Type B pancreatic cell (in vitro differentiated cells): ENCODE data around the gene PMPCA. TPM values are rescaled to one million over a fixed set of nuclear protein-coding genes. Genes with fewer than 3 reads are reported as not detected.

Experiments used
- DNase-seq: peaks from one replicate; pipeline ENCODE4 v3.0.0; 2021; ENCODE audit warnings: mixed read lengths; ENCODE audit not compliant: unreplicated experiment; ENCODE audit errors: extremely low spot score
- H3K27ac Mint-ChIP-seq: 2 replicates; pipeline ENCODE4 v1.8.0; 2021; ENCODE audit warnings: mild to moderate bottlenecking, mixed read lengths
- H3K27me3 Mint-ChIP-seq: 2 replicates; pipeline ENCODE4 v1.8.0; 2021; ENCODE audit warnings: mixed read lengths
- H3K36me3 Mint-ChIP-seq: 2 replicates; pipeline ENCODE4 v1.8.0; 2021; ENCODE audit warnings: mixed read lengths
- H3K4me1 Mint-ChIP-seq: one replicate; pipeline ENCODE4 v1.8.0; 2021; ENCODE audit warnings: mixed read lengths; ENCODE audit not compliant: unreplicated experiment
- H3K4me3 Mint-ChIP-seq: 2 replicates; pipeline ENCODE4 v1.8.0; 2021; ENCODE audit warnings: mild to moderate bottlenecking, mixed read lengths
- H3K9me3 Mint-ChIP-seq: 2 replicates; pipeline ENCODE4 v1.8.0; 2021; ENCODE audit warnings: mixed read lengths
- total RNA-seq: library from RNA; stranded (reverse); gene quantifications from 2 replicates; pipeline ENCODE4 v1.2.1, GENCODE V29; 2021; ENCODE audit warnings: low replicate concordance
- TF ChIP-seq, protein P1 (sequence below): fragments of 200-600 bp; sonication (generic); conservative IDR thresholded peaks from 2 replicates; pipeline ENCODE4 v1.5.0; 2021; ENCODE audit warnings: antibody characterized with exemption, mild to moderate bottlenecking

PMPCA gene
- total RNA-seq, 1 donor from 2014 or later: 68.1 TPM

DNA sequence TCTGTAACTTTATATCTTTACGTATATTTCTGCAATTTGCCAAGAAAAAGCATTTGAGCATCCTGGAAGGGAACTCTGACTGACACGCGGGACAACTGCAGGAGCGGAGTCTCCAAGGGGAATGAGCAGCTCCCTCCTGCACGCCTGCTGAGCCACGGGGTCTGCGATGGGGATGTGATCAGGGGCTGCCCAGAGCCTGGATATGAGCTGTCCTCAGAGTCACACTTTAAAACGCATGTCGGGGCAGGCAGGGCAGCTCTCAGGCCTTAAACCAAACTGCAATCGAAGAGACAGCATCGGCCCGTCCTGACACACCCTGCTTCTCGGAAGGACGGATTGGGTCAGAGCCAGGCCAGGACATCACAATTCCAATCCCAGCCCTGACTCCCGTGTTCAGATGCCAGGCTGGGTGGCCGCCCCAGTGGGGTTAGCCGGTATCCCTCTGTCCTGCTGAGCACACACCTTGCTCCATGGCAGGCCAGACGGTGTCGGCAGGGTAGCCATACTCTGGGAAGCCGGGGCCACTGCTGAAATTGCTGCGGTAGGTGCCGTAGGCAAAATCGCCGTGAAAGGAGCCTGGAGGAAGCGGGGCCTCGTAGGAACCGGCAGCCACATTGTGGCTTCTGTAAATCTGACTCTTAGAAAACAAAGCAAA, 55.2 kb downstream of the PMPCA start:
- H3K4me1 Mint-ChIP-seq: no peaks in the 10 kb centered on the region
- H3K36me3 Mint-ChIP-seq: peaks cover 15% of the 10 kb centered on the region
- DNase-seq: no peak
- H3K27ac Mint-ChIP-seq: no peak overlapping the region
- H3K9me3 Mint-ChIP-seq: no peaks in the 10 kb centered on the region
- H3K27me3 Mint-ChIP-seq: no peaks in the 10 kb centered on the region
- no peak overlapping the region for H3K4me3 Mint-ChIP-seq
- TF ChIP-seq, protein P1, sequence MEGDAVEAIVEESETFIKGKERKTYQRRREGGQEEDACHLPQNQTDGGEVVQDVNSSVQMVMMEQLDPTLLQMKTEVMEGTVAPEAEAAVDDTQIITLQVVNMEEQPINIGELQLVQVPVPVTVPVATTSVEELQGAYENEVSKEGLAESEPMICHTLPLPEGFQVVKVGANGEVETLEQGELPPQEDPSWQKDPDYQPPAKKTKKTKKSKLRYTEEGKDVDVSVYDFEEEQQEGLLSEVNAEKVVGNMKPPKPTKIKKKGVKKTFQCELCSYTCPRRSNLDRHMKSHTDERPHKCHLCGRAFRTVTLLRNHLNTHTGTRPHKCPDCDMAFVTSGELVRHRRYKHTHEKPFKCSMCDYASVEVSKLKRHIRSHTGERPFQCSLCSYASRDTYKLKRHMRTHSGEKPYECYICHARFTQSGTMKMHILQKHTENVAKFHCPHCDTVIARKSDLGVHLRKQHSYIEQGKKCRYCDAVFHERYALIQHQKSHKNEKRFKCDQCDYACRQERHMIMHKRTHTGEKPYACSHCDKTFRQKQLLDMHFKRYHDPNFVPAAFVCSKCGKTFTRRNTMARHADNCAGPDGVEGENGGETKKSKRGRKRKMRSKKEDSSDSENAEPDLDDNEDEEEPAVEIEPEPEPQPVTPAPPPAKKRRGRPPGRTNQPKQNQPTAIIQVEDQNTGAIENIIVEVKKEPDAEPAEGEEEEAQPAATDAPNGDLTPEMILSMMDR: no peak

DNA sequence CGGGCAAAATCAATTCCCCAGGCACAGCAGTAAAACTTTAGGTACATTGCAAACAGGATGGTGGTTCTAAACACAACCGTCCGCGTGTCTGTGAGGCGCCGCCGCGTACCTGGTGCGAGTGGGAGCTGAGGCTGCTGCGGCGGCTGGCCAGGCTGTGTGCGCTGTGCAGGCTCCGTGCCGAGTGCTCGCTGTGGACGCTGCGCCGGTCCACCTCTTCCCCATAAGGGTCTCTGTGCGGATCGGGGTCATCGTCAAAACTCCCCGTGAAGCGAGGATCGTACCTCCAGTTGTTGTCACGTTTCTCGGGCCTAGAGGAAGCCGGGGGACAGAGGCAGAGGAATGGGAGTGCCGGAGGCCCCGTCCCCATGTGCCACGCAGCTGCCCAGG, 55.7 kb downstream of the PMPCA start:
- no peaks in the 10 kb centered on the region for H3K4me1 Mint-ChIP-seq
- TF ChIP-seq, protein P1: no peak
- DNase-seq: no peak
- peaks cover 15% of the 10 kb centered on the region for H3K36me3 Mint-ChIP-seq
- H3K27me3 Mint-ChIP-seq: no peaks in the 10 kb centered on the region
- no peaks in the 10 kb centered on the region for H3K9me3 Mint-ChIP-seq
- H3K27ac Mint-ChIP-seq: no peak overlapping the region
- no peak overlapping the region for H3K4me3 Mint-ChIP-seq

DNA sequence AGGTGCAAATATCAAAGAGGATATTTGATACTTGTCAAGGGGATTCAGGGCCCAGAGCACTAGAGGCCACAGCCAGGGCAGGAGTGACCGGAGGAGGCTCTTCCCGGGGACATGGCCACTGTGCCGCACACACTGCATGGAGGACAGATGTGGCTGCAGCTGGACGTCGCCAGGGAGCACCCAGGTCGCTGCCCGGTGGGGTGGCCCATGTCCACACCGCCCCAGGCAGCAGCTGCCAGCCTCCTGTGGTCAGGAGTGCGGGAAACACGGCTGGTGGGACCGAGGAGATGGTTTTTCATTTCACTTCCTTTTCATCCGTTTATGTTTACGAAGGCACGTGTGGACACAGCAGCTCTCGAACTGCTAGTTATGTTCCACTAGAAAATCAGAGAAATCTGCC, 57.3 kb downstream of the PMPCA start:
- no peak overlapping the region for H3K27ac Mint-ChIP-seq
- peaks cover 15% of the 10 kb centered on the region for H3K36me3 Mint-ChIP-seq
- no peaks in the 10 kb centered on the region for H3K4me1 Mint-ChIP-seq
- H3K9me3 Mint-ChIP-seq: no peaks in the 10 kb centered on the region
- DNase-seq: no peak
- TF ChIP-seq, protein P1: no peak
- H3K4me3 Mint-ChIP-seq: no peak overlapping the region
- H3K27me3 Mint-ChIP-seq: no peaks in the 10 kb centered on the region

DNA sequence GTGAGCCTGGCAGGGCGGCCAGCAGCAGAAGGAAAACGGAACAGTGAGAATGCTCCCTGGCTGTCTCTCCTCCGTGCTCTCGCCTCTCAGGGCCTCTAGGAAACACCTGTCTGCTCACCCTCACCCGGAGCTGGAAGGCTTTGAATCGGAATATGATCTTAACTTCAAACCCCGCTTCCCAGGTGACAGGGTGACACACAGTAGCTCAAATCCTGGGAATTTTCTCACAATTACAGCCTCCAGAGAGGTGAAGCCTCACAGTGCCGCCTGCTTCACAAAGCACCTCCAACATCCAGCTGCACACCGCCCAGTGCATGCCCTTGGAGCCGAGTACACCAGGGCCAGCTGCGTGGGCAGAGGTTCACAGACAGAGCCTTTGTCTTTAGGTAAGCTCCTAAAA, 59.9 kb downstream of the PMPCA start:
- Mint-ChIP-seq H3K36me3 (peaks cover 7% of the 10 kb centered on the region), H3K4me3 (no peak overlapping the region), H3K27ac (no peak overlapping the region), H3K9me3 (no peaks in the 10 kb centered on the region), H3K4me1 (no peaks in the 10 kb centered on the region), H3K27me3 (no peaks in the 10 kb centered on the region)
- TF ChIP-seq, protein P1: no peak
- no peak for DNase-seq

DNA sequence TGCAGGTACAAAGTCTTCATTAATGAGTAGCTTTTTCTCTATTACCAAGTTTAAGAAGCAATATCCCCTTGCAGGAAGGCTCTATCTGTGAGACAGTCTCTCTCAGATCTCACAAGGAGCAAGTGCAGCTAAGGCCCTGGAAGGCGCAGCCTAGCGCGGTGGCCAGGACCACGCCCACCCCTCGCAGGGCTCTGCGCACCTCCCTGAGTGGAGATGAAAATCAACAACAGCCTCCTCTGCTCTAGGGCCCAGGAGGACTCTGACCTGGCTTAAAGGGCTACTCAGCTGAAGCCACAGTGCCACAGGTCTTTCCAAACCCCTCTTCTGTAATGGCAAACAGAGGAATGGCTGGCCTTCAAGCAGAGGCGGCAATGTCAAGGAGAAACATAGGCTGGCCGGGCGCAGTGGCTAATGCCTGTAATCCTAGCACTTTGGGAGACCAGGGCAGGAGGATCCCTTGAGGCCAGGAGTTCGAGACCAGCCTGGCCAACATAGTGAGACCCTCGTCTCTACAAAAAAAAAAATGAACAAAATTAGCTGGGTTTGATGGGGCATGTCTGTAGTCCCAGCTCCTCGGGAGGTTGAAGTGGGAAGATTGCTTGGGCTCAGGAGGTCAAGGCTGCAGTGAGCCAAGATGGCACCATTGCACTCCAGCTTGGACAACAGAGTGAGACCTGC, 60.5 kb downstream of the PMPCA start:
- DNase-seq: no peak
- TF ChIP-seq, protein P1: no peak
- no peaks in the 10 kb centered on the region for H3K9me3 Mint-ChIP-seq
- peaks cover 7% of the 10 kb centered on the region for H3K36me3 Mint-ChIP-seq
- no peak overlapping the region for H3K27ac Mint-ChIP-seq
- no peaks in the 10 kb centered on the region for H3K27me3 Mint-ChIP-seq
- no peak overlapping the region for H3K4me3 Mint-ChIP-seq
- H3K4me1 Mint-ChIP-seq: no peaks in the 10 kb centered on the region
